TTC549 (cell line): ENCODE data around the gene HMG20A.

Source experiments
- FAIRE-seq: peaks from 2 replicates; lab custom pipeline; 2012; peaks lifted over from hg19 to GRCh38; lab: Jason Lieb, UNC

Gene HMG20A

GRCh38 chr15:77502379-77503095, 81.8 kb downstream of the HMG20A start:
- no peak for FAIRE-seq

- no peak for FAIRE-seq
Measured at GRCh38 chr15:77503240-77503639, 82.6 kb downstream of the HMG20A start.

GRCh38 chr15:77503764-77504163, 83.1 kb downstream of the HMG20A start:
- no peak for FAIRE-seq

GRCh38 chr15:77504306-77504705, 83.6 kb downstream of the HMG20A start:
- no peak for FAIRE-seq

- no peak for FAIRE-seq
Measured at GRCh38 chr15:77504871-77505270, 84.2 kb downstream of the HMG20A start.

- FAIRE-seq = no peak
Measured at GRCh38 chr15:77505556-77505955, 84.9 kb downstream of the HMG20A start.

GRCh38 chr15:77506311-77507142, 85.8 kb downstream of the HMG20A start:
- no peak for FAIRE-seq

- FAIRE-seq = no peak
Measured at GRCh38 chr15:77507143-77507897, 86.6 kb downstream of the HMG20A start.

- FAIRE-seq = no peak
Measured at GRCh38 chr15:77507911-77508310, 87.2 kb downstream of the HMG20A start.

GRCh38 chr15:77508541-77509243, 88.0 kb downstream of the HMG20A start:
- FAIRE-seq = no peak

GRCh38 chr15:77510066-77511057, 89.7 kb downstream of the HMG20A start:
- FAIRE-seq = no peak

GRCh38 chr15:77511869-77512268, 91.2 kb downstream of the HMG20A start:
- no peak for FAIRE-seq

GRCh38 chr15:77513226-77513625, 92.5 kb downstream of the HMG20A start:
- FAIRE-seq = no peak

GRCh38 chr15:77514641-77515402, 94.1 kb downstream of the HMG20A start:
- no peak for FAIRE-seq

GRCh38 chr15:77515613-77516012, 94.9 kb downstream of the HMG20A start:
- no peak for FAIRE-seq

- no peak for FAIRE-seq
Measured at GRCh38 chr15:77516076-77516475, 95.4 kb downstream of the HMG20A start.

GRCh38 chr15:77516786-77517185, 96.1 kb downstream of the HMG20A start:
- FAIRE-seq = no peak

GRCh38 chr15:77517579-77517978, 96.9 kb downstream of the HMG20A start:
- no peak for FAIRE-seq

GRCh38 chr15:77518458-77518857, 97.8 kb downstream of the HMG20A start:
- FAIRE-seq = no peak

- no peak for FAIRE-seq
Measured at GRCh38 chr15:77519540-77519939, 98.9 kb downstream of the HMG20A start.
